CD14-positive monocyte (primary cell): Measurements from ENCODE around the gene ZNF518B. TPM values are rescaled to one million over a fixed set of nuclear protein-coding genes. Genes with fewer than 3 reads are reported as not detected.
A peak's percentile ranks its signal among the peaks of the same experiment; 100 is the strongest.

Experiments used
- DNase-seq, 3 donors: peaks; one replicate each; pipeline ENCODE4 v3.0.0-alpha.2; 2011 to 2022
- H2AFZ ChIP-seq: 2 replicates; pipeline ENCODE4 v1.6.0; 2012; ENCODE audit warnings: mild to moderate bottlenecking, low read depth, low read length, inconsistent platforms; ENCODE audit not compliant: insufficient read depth, poor library complexity, severe bottlenecking
- H3K27ac ChIP-seq, 2 donors: 1 replicate in 1 of 2; 2 replicates in 1 of 2; pipeline ENCODE4 v1.5.1; 2012 to 2013; ENCODE audit warnings: low read length in 2 of 2, control low read depth in 1 of 2, inconsistent platforms in 1 of 2, low read depth in 1 of 2, mild to moderate bottlenecking in 1 of 2
- H3K27me3 ChIP-seq, 2 donors: one replicate each; pipeline versions ENCODE4 v1.6.0 to v1.6.1; 2011 to 2013; ENCODE audit warnings: low read length in 2 of 2; ENCODE audit not compliant: control insufficient read depth in 2 of 2, insufficient read depth in 2 of 2
- H3K36me3 ChIP-seq, 2 donors: replicated peaks in 1 of 2; 1 replicate in 1 of 2; 2 replicates in 1 of 2; pipeline versions ENCODE4 v1.5.1 to v1.6.1; 2012 to 2013; ENCODE audit warnings: low read length in 2 of 2, control low read depth in 1 of 2, inconsistent platforms in 1 of 2, mild to moderate bottlenecking in 1 of 2; ENCODE audit not compliant: insufficient read depth in 2 of 2, control insufficient read depth in 1 of 2
- H3K4me1 ChIP-seq, 2 donors: 1 replicate in 1 of 2; 2 replicates in 1 of 2; pipeline versions ENCODE4 v1.5.1 to v1.6.1; 2012 to 2013; ENCODE audit warnings: low read length in 2 of 2, control low read depth in 1 of 2, inconsistent platforms in 1 of 2, mild to moderate bottlenecking in 1 of 2, moderate library complexity in 1 of 2; ENCODE audit not compliant: insufficient read depth in 2 of 2, control insufficient read depth in 1 of 2
- H3K4me2 ChIP-seq: replicated peaks from 2 replicates; pipeline ENCODE3; 2012; ENCODE audit warnings: low read length, moderate library complexity, mild to moderate bottlenecking; ENCODE audit not compliant: poor library complexity, severe bottlenecking; ENCODE audit errors: extremely low read depth
- H3K4me3 ChIP-seq, 3 experiments: fragments of 200-600 bp in 1 of 3; sonication (generic) in 1 of 3; replicated peaks in 1 of 3; 1 replicate in 2 of 3; 2 replicates in 1 of 3; pipeline ENCODE4 v1.5.1; 2011 to 2013; ENCODE audit warnings: low read length in 3 of 3, mild to moderate bottlenecking in 3 of 3, control low read depth in 2 of 3, low read depth in 2 of 3, inconsistent platforms in 1 of 3, moderate library complexity in 1 of 3
- H3K79me2 ChIP-seq: 2 replicates; pipeline ENCODE4 v1.6.0; 2012; ENCODE audit warnings: mild to moderate bottlenecking, control low read depth, inconsistent platforms, low read length, moderate library complexity; ENCODE audit not compliant: insufficient read depth
- H3K9ac ChIP-seq: 2 replicates; pipeline ENCODE4 v1.6.0; 2017; ENCODE audit warnings: low read length, mild to moderate bottlenecking; ENCODE audit not compliant: insufficient read depth, poor library complexity, severe bottlenecking
- H3K9me3 ChIP-seq, 2 donors: replicated peaks in 1 of 2; 1 replicate in 1 of 2; 2 replicates in 1 of 2; pipeline versions ENCODE4 v1.5.1 to v1.6.1; 2012 to 2013; ENCODE audit warnings: low read length in 2 of 2, control low read depth in 1 of 2; ENCODE audit not compliant: control insufficient read depth in 1 of 2, insufficient read depth in 1 of 2
- H4K20me1 ChIP-seq: 2 replicates; pipeline ENCODE4 v1.6.0; 2012; ENCODE audit warnings: mild to moderate bottlenecking, low read length, control low read depth, moderate library complexity; ENCODE audit not compliant: insufficient read depth
- H3K27ac Mint-ChIP-seq, 7 donors: one replicate each; pipeline ENCODE4 v1.8.0; 2020; ENCODE audit warnings: mild to moderate bottlenecking in 7 of 7, mixed read lengths in 7 of 7, moderate library complexity in 6 of 7, inconsistent platforms in 2 of 7
- H3K27me3 Mint-ChIP-seq, 3 donors: one replicate each; pipeline ENCODE4 v1.8.0; 2021 to 2022; ENCODE audit warnings: low read depth in 3 of 3, mild to moderate bottlenecking in 3 of 3, mixed read lengths in 3 of 3, moderate library complexity in 3 of 3, inconsistent platforms in 1 of 3
- H3K36me3 Mint-ChIP-seq, 2 donors: one replicate each; pipeline ENCODE4 v1.8.0; 2020; ENCODE audit warnings: mixed read lengths in 2 of 2, inconsistent platforms in 1 of 2, mild to moderate bottlenecking in 1 of 2
- H3K4me1 Mint-ChIP-seq: one replicate; pipeline ENCODE4 v1.8.0; 2020; ENCODE audit warnings: mild to moderate bottlenecking, mixed read lengths
- H3K4me3 Mint-ChIP-seq, 2 donors: one replicate each; pipeline ENCODE4 v1.8.0; 2020; ENCODE audit warnings: mild to moderate bottlenecking in 2 of 2, mixed read lengths in 2 of 2, moderate library complexity in 1 of 2
- H3K9me3 Mint-ChIP-seq, 7 donors: one replicate each; pipeline ENCODE4 v1.8.0; 2020 to 2022; ENCODE audit warnings: mixed read lengths in 7 of 7, mild to moderate bottlenecking in 6 of 7, moderate library complexity in 6 of 7, inconsistent platforms in 2 of 7
- WGBS: methylation state at CpG from one replicate; pipeline ENCODE4 v1.1.5; 2013; ENCODE audit warnings: missing lambda C conversion rate; ENCODE audit not compliant: insufficient coverage; 5-methylcytosine and 5-hydroxymethylcytosine counted together
- intact Hi-C, 2 donors: fragments of 100-400 bp; cut with micrococcal nuclease; formaldehyde crosslinking; loops; one replicate each; pipeline versions ENCODE4 v1.15.0 to v1.15.1; 2023
- polyA plus RNA-seq, 3 donors: library from polyadenylated mRNA; depleted of rRNA in 1 of 3; unstranded in 2 of 3; stranded (reverse) in 1 of 3; fragments of 300-500 nt in 2 of 3; fragments of >200 nt in 1 of 3; fragmentation: Illumina TruSeq in 2 of 3; gene quantifications; 1 replicate in 2 of 3; 2 replicates in 1 of 3; pipeline ENCODE4 v1.2.3, GENCODE V29; 2012 to 2021
- TF ChIP-seq, protein P1 (sequence below): fragments of 200-600 bp; IDR thresholded peaks from one replicate; pipeline ENCODE4 v1.8.0; 2022; ENCODE audit warnings: antibody characterized with exemption, mild to moderate bottlenecking

Gene ZNF518B
- polyA plus RNA-seq, 3 donors: 4.5 to 11.3 (median 5.4) TPM

DNA sequence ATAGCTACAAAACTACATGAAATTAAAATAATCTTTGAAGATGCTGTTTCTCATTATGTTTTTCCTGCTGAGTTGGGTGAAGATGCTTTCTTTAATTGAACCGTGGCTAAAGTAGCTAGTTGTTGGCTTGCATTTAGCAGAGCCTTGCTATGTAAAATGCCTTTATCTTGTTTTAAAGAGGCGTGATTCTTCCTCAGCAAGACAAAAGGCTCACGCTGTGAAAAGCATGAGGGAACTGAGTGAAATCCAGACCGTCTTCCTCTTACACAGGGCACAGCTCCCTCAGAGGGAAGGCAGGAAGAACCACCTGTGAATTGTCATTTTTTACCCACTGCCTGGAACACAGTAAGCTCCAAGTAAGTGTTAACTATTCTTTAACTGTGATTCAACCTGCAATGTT lies 39.0 kb upstream of the ZNF518B start:
- Mint-ChIP-seq H3K36me3 (no peaks in the 10 kb centered on the region), H3K4me1 (no peaks in the 10 kb centered on the region), H3K27ac (peak overlapping the region in 1 of 7 donors; percentile 42), H3K9me3 (peaks cover 0 to 2% (median 0%) of the 10 kb centered on the region in 7 donors), H3K4me3 (no peak overlapping the region), H3K27me3 (peaks cover 0 to 2% (median 0%) of the 10 kb centered on the region in 3 donors)
- Histone ChIP-seq H4K20me1 (no peaks in the 10 kb centered on the region), H3K4me1 (no peaks in the 10 kb centered on the region), H3K27me3 (no peaks in the 10 kb centered on the region), H3K4me2 (no peak overlapping the region), H3K27ac (no peak overlapping the region), H3K9ac (no peak overlapping the region), H3K4me3 (no peak overlapping the region), H3K36me3 (no peaks in the 10 kb centered on the region), H3K9me3 (no peaks in the 10 kb centered on the region), H2AFZ (no peak overlapping the region), H3K79me2 (no peaks in the 10 kb centered on the region)
- intact Hi-C loops: no loop called here
- TF ChIP-seq, protein P1, sequence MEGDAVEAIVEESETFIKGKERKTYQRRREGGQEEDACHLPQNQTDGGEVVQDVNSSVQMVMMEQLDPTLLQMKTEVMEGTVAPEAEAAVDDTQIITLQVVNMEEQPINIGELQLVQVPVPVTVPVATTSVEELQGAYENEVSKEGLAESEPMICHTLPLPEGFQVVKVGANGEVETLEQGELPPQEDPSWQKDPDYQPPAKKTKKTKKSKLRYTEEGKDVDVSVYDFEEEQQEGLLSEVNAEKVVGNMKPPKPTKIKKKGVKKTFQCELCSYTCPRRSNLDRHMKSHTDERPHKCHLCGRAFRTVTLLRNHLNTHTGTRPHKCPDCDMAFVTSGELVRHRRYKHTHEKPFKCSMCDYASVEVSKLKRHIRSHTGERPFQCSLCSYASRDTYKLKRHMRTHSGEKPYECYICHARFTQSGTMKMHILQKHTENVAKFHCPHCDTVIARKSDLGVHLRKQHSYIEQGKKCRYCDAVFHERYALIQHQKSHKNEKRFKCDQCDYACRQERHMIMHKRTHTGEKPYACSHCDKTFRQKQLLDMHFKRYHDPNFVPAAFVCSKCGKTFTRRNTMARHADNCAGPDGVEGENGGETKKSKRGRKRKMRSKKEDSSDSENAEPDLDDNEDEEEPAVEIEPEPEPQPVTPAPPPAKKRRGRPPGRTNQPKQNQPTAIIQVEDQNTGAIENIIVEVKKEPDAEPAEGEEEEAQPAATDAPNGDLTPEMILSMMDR: no peak
- 76% methylated on average over 4 of the region's 4 CpGs for WGBS
- DNase-seq: no peak

DNA sequence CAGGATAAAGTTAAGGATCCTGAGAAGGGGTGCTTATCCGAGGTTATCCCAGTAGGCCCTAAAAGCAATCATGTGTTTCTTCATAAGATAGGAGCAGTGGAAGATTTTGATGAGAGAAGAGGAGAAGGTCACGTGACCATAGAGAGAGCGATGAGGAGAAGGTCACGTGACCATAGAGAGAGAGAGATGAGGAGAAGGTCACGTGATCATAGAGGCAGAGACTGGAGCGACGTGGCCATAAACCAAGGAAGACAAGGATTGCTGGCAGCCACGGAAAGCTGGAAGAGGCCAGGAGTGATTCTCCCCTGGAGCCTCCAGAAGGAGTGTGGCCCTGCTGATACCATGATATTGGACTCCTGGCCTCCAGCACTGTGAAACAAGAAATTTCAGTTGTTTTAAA lies 38.4 kb upstream of the ZNF518B start:
- H3K4me2 ChIP-seq: no peak overlapping the region
- Mint-ChIP-seq H3K27ac (no peak overlapping the region), H3K9me3 (peaks cover 0 to 2% (median 0%) of the 10 kb centered on the region in 7 donors), H3K4me1 (no peaks in the 10 kb centered on the region), H3K36me3 (no peaks in the 10 kb centered on the region), H3K4me3 (no peak overlapping the region), H3K27me3 (peaks cover 0 to 2% (median 2%) of the 10 kb centered on the region in 3 donors)
- WGBS: 94% methylated on average over 8 of the region's 8 CpGs
- H3K79me2 ChIP-seq: no peaks in the 10 kb centered on the region
- H2AFZ ChIP-seq: no peak overlapping the region
- no peak for DNase-seq
- H3K27ac ChIP-seq: no peak overlapping the region
- no peaks in the 10 kb centered on the region for H3K9me3 ChIP-seq
- no peak overlapping the region for H3K4me3 ChIP-seq
- TF ChIP-seq, protein P1: no peak
- H3K36me3 ChIP-seq: no peaks in the 10 kb centered on the region
- H3K9ac ChIP-seq: no peak overlapping the region
- H3K4me1 ChIP-seq: no peaks in the 10 kb centered on the region
- intact Hi-C loops: no loop called here
- no peaks in the 10 kb centered on the region for H3K27me3 ChIP-seq
- H4K20me1 ChIP-seq: no peaks in the 10 kb centered on the region
